DND-41 (cell line): Measurements from ENCODE around the gene TCEANC2.
"Not testable (repeated sequence)": the region's sequence is repeated elsewhere in the genome, so short reads cannot be mapped to it uniquely, and the experiment has no call there.

Source experiments
- ATAC-seq: fragments of 200-7000 bp; cut with Tn5 transposase; 3 replicates; pipeline ENCODE4 v1.9.1; 2021; ENCODE audit warnings: low read depth; ENCODE audit not compliant: insufficient read depth
- DNase-seq: peaks from one replicate; pipeline ENCODE4 v3.0.0-alpha.2; 2020
- H2AFZ ChIP-seq: 2 replicates; pipeline ENCODE4 v1.6.0; 2012; ENCODE audit warnings: low read depth, low read length
- H3K27ac ChIP-seq: 2 replicates; pipeline ENCODE4 v1.5.1; 2012; ENCODE audit warnings: low read length, inconsistent platforms
- H3K27me3 ChIP-seq: fragments of 200-600 bp; sonication (generic); 2 replicates; pipeline ENCODE4 v1.6.0; 2012; ENCODE audit warnings: low read length, mild to moderate bottlenecking, inconsistent platforms; ENCODE audit not compliant: insufficient read depth, poor library complexity
- H3K36me3 ChIP-seq: 2 replicates; pipeline ENCODE4 v1.5.1; 2012; ENCODE audit warnings: low read length, inconsistent platforms; ENCODE audit not compliant: insufficient read depth
- H3K4me1 ChIP-seq: 2 replicates; pipeline ENCODE4 v1.5.1; 2012; ENCODE audit warnings: mild to moderate bottlenecking, low read length; ENCODE audit not compliant: insufficient read depth
- H3K4me2 ChIP-seq: 2 replicates; pipeline ENCODE4 v1.6.0; 2012; ENCODE audit warnings: mild to moderate bottlenecking, moderate library complexity, low read length, inconsistent platforms; ENCODE audit not compliant: insufficient read depth
- H3K4me3 ChIP-seq, 2 experiments: fragments of 200-600 bp in 1 of 2; shearing (Covaris generic) in 1 of 2; 2 replicates each; pipeline ENCODE4 v1.5.1; 2012 to 2016; ENCODE audit warnings: inconsistent platforms in 2 of 2, low read length in 2 of 2, mild to moderate bottlenecking in 2 of 2, low read depth in 1 of 2, moderate library complexity in 1 of 2
- H3K79me2 ChIP-seq: 2 replicates; pipeline ENCODE4 v1.6.0; 2012; ENCODE audit warnings: low read length, inconsistent platforms; ENCODE audit not compliant: insufficient read depth
- H3K9ac ChIP-seq: 2 replicates; pipeline ENCODE4 v1.6.0; 2012; ENCODE audit warnings: low read depth, mild to moderate bottlenecking, inconsistent platforms, low read length, moderate library complexity
- H3K9me3 ChIP-seq: 2 replicates; pipeline ENCODE4 v1.5.1; 2012; ENCODE audit warnings: low read length, moderate library complexity, mild to moderate bottlenecking, inconsistent platforms; ENCODE audit not compliant: insufficient read depth, severe bottlenecking
- H4K20me1 ChIP-seq: 2 replicates; pipeline ENCODE4 v1.6.0; 2012; ENCODE audit warnings: low read length; ENCODE audit not compliant: insufficient read depth
- EZH2 ChIP-seq: IDR thresholded peaks from 3 replicates; pipeline ENCODE4 v1.6.1; 2012; ENCODE audit warnings: borderline replicate concordance, low read depth, mild to moderate bottlenecking, moderate library complexity, low read length, inconsistent platforms; ENCODE audit not compliant: severe bottlenecking
- TF ChIP-seq, protein P1 (sequence below): IDR thresholded peaks from 2 replicates; pipeline ENCODE4 v1.5.1; 2012; ENCODE audit warnings: borderline replicate concordance, low read length, moderate library complexity, mild to moderate bottlenecking; ENCODE audit not compliant: poor library complexity, severe bottlenecking; ENCODE audit errors: extremely low read depth

TCEANC2 gene

DNA sequence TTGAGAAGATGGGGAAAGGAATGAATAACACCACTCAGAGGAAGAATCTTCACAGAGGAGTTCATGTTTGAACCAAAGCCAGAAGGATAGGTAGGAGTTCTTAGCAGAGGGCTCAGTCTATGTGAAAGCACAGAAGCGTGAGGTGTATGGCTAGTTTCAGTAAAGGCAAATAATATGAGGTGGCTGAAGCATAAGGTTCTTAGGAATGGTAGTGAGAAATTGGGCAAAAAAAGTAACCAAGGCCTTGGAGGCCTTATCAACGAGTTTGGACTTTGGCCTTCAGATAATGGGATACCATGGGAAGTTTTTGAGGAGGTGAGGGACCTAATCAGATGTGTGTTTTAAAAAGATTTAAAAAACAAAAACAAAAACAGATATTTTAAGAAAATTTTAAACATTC lies 47.1 kb downstream of the TCEANC2 start:
- DNase-seq (no peak), ATAC-seq (no peak)
- Histone ChIP-seq H3K4me3 (no peak overlapping the region), H3K9ac (no peak overlapping the region), H3K4me2 (no peak overlapping the region), H2AFZ (no peak overlapping the region), H3K27me3 (no peaks in the 10 kb centered on the region), H3K9me3 (no peaks in the 10 kb centered on the region), H4K20me1 (no peaks in the 10 kb centered on the region), H3K36me3 (peaks cover 10% of the 10 kb centered on the region), H3K79me2 (no peaks in the 10 kb centered on the region), H3K27ac (no peak overlapping the region), H3K4me1 (no peaks in the 10 kb centered on the region; the same call in 1 of the 2 replicates)
- TF ChIP-seq EZH2 = no peak
- TF ChIP-seq, protein P1, sequence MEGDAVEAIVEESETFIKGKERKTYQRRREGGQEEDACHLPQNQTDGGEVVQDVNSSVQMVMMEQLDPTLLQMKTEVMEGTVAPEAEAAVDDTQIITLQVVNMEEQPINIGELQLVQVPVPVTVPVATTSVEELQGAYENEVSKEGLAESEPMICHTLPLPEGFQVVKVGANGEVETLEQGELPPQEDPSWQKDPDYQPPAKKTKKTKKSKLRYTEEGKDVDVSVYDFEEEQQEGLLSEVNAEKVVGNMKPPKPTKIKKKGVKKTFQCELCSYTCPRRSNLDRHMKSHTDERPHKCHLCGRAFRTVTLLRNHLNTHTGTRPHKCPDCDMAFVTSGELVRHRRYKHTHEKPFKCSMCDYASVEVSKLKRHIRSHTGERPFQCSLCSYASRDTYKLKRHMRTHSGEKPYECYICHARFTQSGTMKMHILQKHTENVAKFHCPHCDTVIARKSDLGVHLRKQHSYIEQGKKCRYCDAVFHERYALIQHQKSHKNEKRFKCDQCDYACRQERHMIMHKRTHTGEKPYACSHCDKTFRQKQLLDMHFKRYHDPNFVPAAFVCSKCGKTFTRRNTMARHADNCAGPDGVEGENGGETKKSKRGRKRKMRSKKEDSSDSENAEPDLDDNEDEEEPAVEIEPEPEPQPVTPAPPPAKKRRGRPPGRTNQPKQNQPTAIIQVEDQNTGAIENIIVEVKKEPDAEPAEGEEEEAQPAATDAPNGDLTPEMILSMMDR = no peak

DNA sequence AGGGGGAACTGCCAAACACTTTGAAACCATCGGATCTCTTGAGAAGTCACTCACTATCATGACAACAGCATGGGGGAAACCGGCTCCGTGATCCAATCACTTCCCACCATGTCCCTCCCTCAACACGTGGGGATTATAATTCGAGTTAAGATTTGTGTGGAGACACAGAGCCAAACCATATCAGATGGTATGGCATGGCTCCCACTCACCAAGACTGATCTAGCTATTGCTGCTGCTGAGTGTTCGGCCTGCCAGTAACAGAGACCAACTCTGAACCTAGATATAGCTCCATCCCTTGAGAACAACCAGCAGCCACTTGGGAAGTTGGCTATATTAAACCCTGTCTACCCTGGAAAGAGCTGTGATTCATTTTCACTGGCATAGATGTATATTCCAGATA lies 50.0 kb downstream of the TCEANC2 start:
- DNase-seq (no peak), ATAC-seq (no peak)
- H3K36me3 ChIP-seq = no peaks in the 10 kb centered on the region

DNA sequence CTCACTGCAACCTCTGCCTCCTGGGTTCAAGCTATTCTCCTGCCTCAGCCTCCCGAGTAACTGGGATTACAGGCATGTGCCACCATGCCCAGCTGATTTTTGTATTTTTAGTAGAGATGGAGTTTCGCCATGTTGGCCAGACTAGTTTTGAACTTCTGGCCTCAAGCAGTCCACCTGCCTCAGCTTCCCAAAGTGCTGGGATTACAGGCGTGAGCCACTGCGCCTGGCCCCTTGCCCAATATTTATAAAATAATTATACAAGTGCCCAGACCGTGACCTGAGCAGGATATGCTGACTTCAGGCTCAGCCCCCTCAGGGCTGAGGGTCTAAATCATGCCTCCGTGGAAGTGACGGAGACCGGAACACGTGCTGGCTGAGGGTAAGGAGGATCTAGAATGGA lies 51.2 kb downstream of the TCEANC2 start:
- ATAC-seq, H3K9me3 ChIP-seq: not testable (repeated sequence)

More for the DNA sequence above, 50.0 kb downstream of the TCEANC2 start:
- Histone ChIP-seq H3K4me2 (no peak overlapping the region), H4K20me1 (no peaks in the 10 kb centered on the region), H3K4me3 (no peak overlapping the region), H3K9ac (no peak overlapping the region), H3K9me3 (no peaks in the 10 kb centered on the region), H3K27ac (no peak overlapping the region), H2AFZ (no peak overlapping the region), H3K79me2 (no peaks in the 10 kb centered on the region), H3K27me3 (no peaks in the 10 kb centered on the region), H3K4me1 (no peaks in the 10 kb centered on the region)
- TF ChIP-seq, protein P1 = no peak
- TF ChIP-seq EZH2 = no peak

DNA sequence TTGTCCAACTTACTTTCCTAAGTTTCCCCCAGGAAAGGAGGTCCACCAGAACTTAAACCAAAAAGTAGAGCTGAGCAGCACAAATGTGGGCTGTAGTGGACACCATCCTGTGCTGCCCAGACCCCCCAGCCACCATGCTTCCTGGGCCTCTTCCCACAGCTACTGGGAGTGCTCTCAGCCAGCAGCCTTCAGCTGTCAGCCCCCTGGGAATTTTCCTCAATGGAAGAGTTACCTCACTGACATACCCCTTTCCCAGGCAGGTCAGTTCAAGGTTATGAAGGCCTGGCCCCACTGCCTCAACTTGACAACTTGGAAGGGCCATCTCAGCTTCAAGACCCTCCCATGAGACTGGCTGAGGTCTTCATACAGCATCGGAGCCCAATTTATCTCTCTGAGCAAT lies 51.7 kb downstream of the TCEANC2 start:
- no peak for DNase-seq
- H3K9ac ChIP-seq = no peak overlapping the region
- H3K36me3 ChIP-seq = no peaks in the 10 kb centered on the region
- ATAC-seq = no peak
- TF ChIP-seq EZH2 = no peak
- TF ChIP-seq, protein P1 = no peak
- no peaks in the 10 kb centered on the region for H3K4me1 ChIP-seq
- no peaks in the 10 kb centered on the region for H3K79me2 ChIP-seq
- no peaks in the 10 kb centered on the region for H3K9me3 ChIP-seq
- H3K27ac ChIP-seq = no peak overlapping the region
- H3K4me2 ChIP-seq = no peak overlapping the region
- H2AFZ ChIP-seq = no peak overlapping the region
- no peak overlapping the region for H3K4me3 ChIP-seq
- no peaks in the 10 kb centered on the region for H4K20me1 ChIP-seq
- H3K27me3 ChIP-seq = no peaks in the 10 kb centered on the region

More for the DNA sequence above, 51.2 kb downstream of the TCEANC2 start:
- H3K4me2 ChIP-seq, H3K4me3 ChIP-seq, H3K27me3 ChIP-seq, H2AFZ ChIP-seq, H3K79me2 ChIP-seq, H3K4me1 ChIP-seq, DNase-seq, H3K27ac ChIP-seq, H3K36me3 ChIP-seq, H3K9ac ChIP-seq, H4K20me1 ChIP-seq: not testable (repeated sequence)
